Loucy (cell line): Measurements from ENCODE around the gene LRP2BP.

Experiments used
- EZH2phosphoT487 ChIP-seq: fragments of 200-600 bp; IDR thresholded peaks from 2 replicates; pipeline ENCODE4 v1.6.1; 2018; ENCODE audit warnings: antibody characterized with exemption, mild to moderate bottlenecking, moderate library complexity, borderline replicate concordance
- TF ChIP-seq, protein P1 (sequence below): fragments of 200-600 bp; sonication (generic); conservative IDR thresholded peaks from 2 replicates; pipeline ENCODE4 v1.5.1; 2014; ENCODE audit warnings: mild to moderate bottlenecking, antibody characterized with exemption, low read length

DNA sequence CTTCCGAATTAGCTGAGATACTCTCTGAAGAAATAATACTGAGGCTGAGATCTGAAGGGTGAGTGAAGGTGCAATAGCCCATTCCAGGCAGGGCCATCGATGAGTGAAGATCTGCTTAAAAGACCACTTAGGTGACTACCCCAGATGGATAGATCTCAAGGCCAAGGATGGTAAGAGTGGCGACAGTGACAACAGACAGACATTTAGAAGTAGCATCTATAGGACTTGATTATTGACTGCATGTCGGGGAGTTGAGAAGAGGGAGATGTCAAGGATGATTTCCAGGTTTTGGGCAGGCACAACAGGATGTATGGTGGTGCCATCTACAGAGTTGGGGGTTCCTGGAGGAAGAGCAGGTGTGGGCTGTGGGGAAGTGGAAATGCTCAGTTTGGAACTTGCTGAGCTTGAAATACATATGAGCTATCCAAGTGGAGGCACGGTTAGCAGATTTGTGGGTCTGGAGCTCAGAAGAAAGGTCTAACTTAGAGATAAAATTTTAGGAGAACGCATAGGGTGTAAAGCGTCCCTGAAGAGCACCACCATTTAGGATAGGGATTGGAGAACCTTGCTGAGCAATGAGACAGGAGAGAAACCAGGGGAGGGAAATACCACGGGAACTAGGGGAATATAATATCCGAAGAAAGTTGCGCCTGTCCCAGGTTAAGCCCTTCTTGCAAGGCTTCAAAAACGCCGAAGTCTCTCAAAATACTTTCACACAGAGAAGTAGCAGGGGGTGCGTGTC, 29.4 kb upstream of the LRP2BP start:
- TF ChIP-seq, protein P1, sequence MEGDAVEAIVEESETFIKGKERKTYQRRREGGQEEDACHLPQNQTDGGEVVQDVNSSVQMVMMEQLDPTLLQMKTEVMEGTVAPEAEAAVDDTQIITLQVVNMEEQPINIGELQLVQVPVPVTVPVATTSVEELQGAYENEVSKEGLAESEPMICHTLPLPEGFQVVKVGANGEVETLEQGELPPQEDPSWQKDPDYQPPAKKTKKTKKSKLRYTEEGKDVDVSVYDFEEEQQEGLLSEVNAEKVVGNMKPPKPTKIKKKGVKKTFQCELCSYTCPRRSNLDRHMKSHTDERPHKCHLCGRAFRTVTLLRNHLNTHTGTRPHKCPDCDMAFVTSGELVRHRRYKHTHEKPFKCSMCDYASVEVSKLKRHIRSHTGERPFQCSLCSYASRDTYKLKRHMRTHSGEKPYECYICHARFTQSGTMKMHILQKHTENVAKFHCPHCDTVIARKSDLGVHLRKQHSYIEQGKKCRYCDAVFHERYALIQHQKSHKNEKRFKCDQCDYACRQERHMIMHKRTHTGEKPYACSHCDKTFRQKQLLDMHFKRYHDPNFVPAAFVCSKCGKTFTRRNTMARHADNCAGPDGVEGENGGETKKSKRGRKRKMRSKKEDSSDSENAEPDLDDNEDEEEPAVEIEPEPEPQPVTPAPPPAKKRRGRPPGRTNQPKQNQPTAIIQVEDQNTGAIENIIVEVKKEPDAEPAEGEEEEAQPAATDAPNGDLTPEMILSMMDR, result no peak
- TF ChIP-seq EZH2phosphoT487, result no peak
